Panc1 (cell line): ENCODE data around the gene ITGAV. TPM values are rescaled to one million over a fixed set of nuclear protein-coding genes. Genes with fewer than 3 reads are reported as not detected.

Experiments used
- ATAC-seq: fragments of 200-7000 bp; cut with Tn5 transposase; 2 replicates; pipeline ENCODE4 v1.9.1; 2020; ENCODE audit warnings: mild to moderate bottlenecking, moderate library complexity
- BruUV-seq: library from RNA; stranded (reverse); fragments of 400-500 nt; replicated peaks from 2 replicates; lab custom pipeline; 2021; lab: Mats Ljungman, UMichigan
- CTCF ChIA-PET: fragments of 300-600 bp; sonication (Branson Sonifier 250); formaldehyde crosslinking; loops from one replicate; lab custom pipeline; 2022; ENCODE audit warnings: antibody characterized with exemption; lab: Charles Lee
- POLR2A ChIA-PET: fragments of 300-600 bp; sonication (Branson Sonifier 250); formaldehyde crosslinking; loops from one replicate; lab custom pipeline; 2022; ENCODE audit warnings: antibody characterized with exemption; lab: Charles Lee
- DNase-seq: peaks from one replicate; pipeline ENCODE4 v3.0.0-alpha.2; 2010; ENCODE audit warnings: low read depth, low spot score
- H3K27ac ChIP-seq: 2 replicates; pipeline ENCODE4 v1.5.1; 2011; ENCODE audit warnings: mild to moderate bottlenecking, low read length, inconsistent platforms
- H3K27me3 ChIP-seq: fragments of 200-500 bp; sonication (Bioruptor generic); 2 replicates; pipeline ENCODE4 v1.6.0; 2014; ENCODE audit warnings: low read length, inconsistent platforms; ENCODE audit not compliant: control insufficient read depth, insufficient read depth
- H3K36me3 ChIP-seq: fragments of 200-500 bp; sonication (Bioruptor generic); 2 replicates; pipeline ENCODE4 v1.5.1; 2014; ENCODE audit warnings: inconsistent platforms, mild to moderate bottlenecking, low read length, moderate library complexity; ENCODE audit not compliant: control insufficient read depth, insufficient read depth
- H3K4me1 ChIP-seq: 2 replicates; pipeline ENCODE4 v1.5.1; 2011; ENCODE audit warnings: inconsistent platforms, mild to moderate bottlenecking, low read length, moderate library complexity; ENCODE audit not compliant: control insufficient read depth, insufficient read depth
- H3K4me3 ChIP-seq, 2 experiments: 2 replicates each; pipeline ENCODE4 v1.5.1; 2011 to 2012; ENCODE audit warnings: low read depth in 2 of 2, low read length in 2 of 2, mild to moderate bottlenecking in 2 of 2, inconsistent platforms in 1 of 2, moderate library complexity in 1 of 2
- H3K9me3 ChIP-seq: fragments of 200-500 bp; sonication (Bioruptor generic); 2 replicates; pipeline ENCODE4 v1.5.1; 2014; ENCODE audit warnings: low read depth, mild to moderate bottlenecking, inconsistent platforms, low read length, moderate library complexity; ENCODE audit not compliant: control insufficient read depth, insufficient read depth
- CTCF ChIP-seq: fragments of 450-650 bp; IDR thresholded peaks from 2 replicates; pipeline ENCODE4 v1.5.1; 2017; ENCODE audit warnings: mild to moderate bottlenecking
- POLR2AphosphoS5 ChIP-seq: IDR thresholded peaks from 2 replicates; pipeline ENCODE4 v1.6.1; 2012; ENCODE audit warnings: mild to moderate bottlenecking, low read depth, low read length, moderate library complexity
- REST ChIP-seq, 2 experiments: IDR thresholded peaks; 2 replicates each; pipeline ENCODE4 v1.6.1; 2011 to 2012; ENCODE audit warnings: low read depth in 2 of 2, control low read depth in 1 of 2, low read length in 1 of 2, mild to moderate bottlenecking in 1 of 2, moderate library complexity in 1 of 2; ENCODE audit not compliant: insufficient read depth in 1 of 2
- SIN3A ChIP-seq: IDR thresholded peaks from 2 replicates; pipeline ENCODE4 v1.6.1; 2012; ENCODE audit warnings: low read depth, mild to moderate bottlenecking, low read length, moderate library complexity, borderline replicate concordance; ENCODE audit not compliant: insufficient read depth
- TCF7L2 ChIP-seq: IDR thresholded peaks from 2 replicates; pipeline ENCODE4 v1.6.1; 2011; ENCODE audit warnings: mild to moderate bottlenecking, low read depth, low read length, inconsistent platforms
- in situ Hi-C: cut with HindIII; loops from 2 replicates; pipeline ENCODE4 v1.10.0; 2016; ENCODE audit warnings: low sequenced_read_pairs, low pct_unique_long_range_greater_than_20kb
- intact Hi-C: fragments of 100-400 bp; cut with micrococcal nuclease; formaldehyde crosslinking; loops from one replicate; pipeline ENCODE4 v1.10.0; 2022; ENCODE audit not compliant: unreplicated experiment
- total RNA-seq: library from RNA; stranded (reverse); gene quantifications from one replicate; pipeline ENCODE4 v1.2.1, GENCODE V29; 2021; ENCODE audit not compliant: unreplicated experiment

Gene ITGAV
- total RNA-seq, 1 experiment from 2014 or later, result 218 TPM

GRCh38 chr2:186576614-186577013 is 13.2 kb upstream of the ITGAV start:
- POLR2A ChIA-PET, result interaction anchor here (0.6 kb wide), 1 partner anchor 13 kb away, joined by 7 read pairs; no protein-coding TSS in a partner anchor
- Histone ChIP-seq H3K9me3 (no peaks in the 10 kb centered on the region), H3K36me3 (no peaks in the 10 kb centered on the region), H3K4me3 (no peak overlapping the region), H3K27me3 (no peaks in the 10 kb centered on the region), H3K27ac (peak overlapping the region; percentile 23; the same call in 1 of the 2 replicates), H3K4me1 (peaks cover 28% of the 10 kb centered on the region)
- in situ Hi-C loops, result no loop called here
- TF ChIP-seq POLR2AphosphoS5 (no peak), SIN3A (no peak), REST (IDR thresholded peaks at IDR 0.05; ENCODE audit: insufficient read depth in 1 of 2, low read depth in 2 of 2, low read length in 1 of 2) (no peak), TCF7L2 (no peak), CTCF (no peak)
- intact Hi-C loops, result no loop called here
- CTCF ChIA-PET, result no interaction called here
- ATAC-seq (no peak), DNase-seq (no peak)
- BruUV-seq, result no TSS peak

- no peaks in the 10 kb centered on the region for H3K4me1 ChIP-seq
- BruUV-seq, result no TSS peak
- CTCF ChIA-PET, result no interaction called here
- ATAC-seq (no peak), DNase-seq (no peak)
- POLR2A ChIA-PET, result no interaction called here
- TF ChIP-seq POLR2AphosphoS5 (no peak), SIN3A (no peak), TCF7L2 (no peak), REST (IDR thresholded peaks at IDR 0.05; ENCODE audit: insufficient read depth in 1 of 2, low read depth in 2 of 2, low read length in 1 of 2) (no peak), CTCF (no peak)
- intact Hi-C loops, result no loop called here
- in situ Hi-C loops, result no loop called here
- no peak overlapping the region for H3K4me3 ChIP-seq
- no peaks in the 10 kb centered on the region for H3K36me3 ChIP-seq
- no peaks in the 10 kb centered on the region for H3K27me3 ChIP-seq
- H3K9me3 ChIP-seq, result no peaks in the 10 kb centered on the region
- no peak overlapping the region for H3K27ac ChIP-seq
Observed at GRCh38 chr2:186582698-186583097, 7.2 kb upstream of the ITGAV start.
